Pulmonary artery endothelial cell (primary cell): Measurements from ENCODE around the gene FAM200C. TPM values are rescaled to one million over a fixed set of nuclear protein-coding genes. Genes with fewer than 3 reads are reported as not detected.

Experiments
- DNase-seq: peaks from one replicate; pipeline ENCODE4 v3.0.0-alpha.2; 2011; ENCODE audit warnings: low read depth, low spot score
- total RNA-seq: library from RNA; depleted of rRNA; stranded (reverse); fragments of >200 nt; gene quantifications from 2 replicates; pipeline ENCODE4 v1.2.3, GENCODE V29; 2014

Gene FAM200C
- total RNA-seq, 1 donor from 2014 or later = 1.9 TPM

DNA sequence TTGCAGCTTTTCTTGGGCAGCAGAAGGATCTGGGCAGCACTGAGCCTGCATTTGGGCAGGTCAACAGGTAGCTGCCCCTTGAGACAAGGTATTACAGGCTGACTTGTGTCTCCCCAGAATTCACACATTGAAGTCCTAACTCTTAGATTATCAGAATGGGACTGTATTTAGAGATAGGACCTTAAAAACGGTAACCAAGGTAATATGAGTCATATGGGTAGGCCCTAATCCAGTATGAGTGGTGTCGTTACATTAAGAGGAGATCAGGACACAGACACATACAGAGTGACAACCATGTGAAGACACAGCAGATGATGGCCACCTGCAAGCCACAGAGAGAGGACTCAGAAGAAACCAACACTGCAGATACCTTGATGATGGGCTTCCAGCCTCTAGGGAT, 32.6 kb downstream of the FAM200C start:
- DNase-seq = no peak

GRCh38 chr5:160366230-160366629, 33.6 kb downstream of the FAM200C start:
- DNase-seq = no peak

GRCh38 chr5:160363660-160364395, 36.0 kb downstream of the FAM200C start:
- DNase-seq = no peak

- no peak for DNase-seq
Measured at GRCh38 chr5:160363211-160363610, 36.6 kb downstream of the FAM200C start.

DNA sequence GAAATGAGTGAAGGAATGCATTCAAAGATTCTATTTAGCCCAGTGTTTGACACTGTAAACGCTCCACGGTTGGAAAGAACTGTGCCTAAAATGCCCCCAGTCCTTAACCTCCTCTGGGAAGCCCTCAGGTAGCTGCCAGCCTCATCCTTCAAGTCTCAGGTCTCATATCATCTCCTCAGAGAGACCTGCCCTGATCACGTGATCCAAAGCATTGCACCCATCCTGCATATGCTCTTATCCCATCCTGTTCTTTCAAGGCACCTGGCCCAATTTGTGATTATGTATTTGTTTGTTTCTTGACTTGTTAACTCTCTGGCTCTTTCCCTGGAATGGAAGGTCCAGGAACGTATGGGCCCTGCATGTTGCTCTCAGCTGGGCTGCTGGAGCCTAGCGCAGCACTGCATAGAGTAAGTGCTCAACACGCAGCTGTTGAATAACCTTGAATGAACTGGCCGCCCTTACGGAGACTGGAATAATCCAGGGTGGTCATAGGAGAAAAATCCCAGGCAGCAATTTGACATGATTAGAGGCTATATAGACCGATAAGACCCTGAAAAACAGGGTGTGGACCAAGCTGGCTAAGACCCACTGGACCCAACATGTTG, 38.1 kb downstream of the FAM200C start:
- no peak for DNase-seq

- no peak for DNase-seq
Measured at GRCh38 chr5:160360310-160360709, 39.5 kb downstream of the FAM200C start.

- DNase-seq = no peak
Measured at GRCh38 chr5:160359816-160360215, 40.0 kb downstream of the FAM200C start.

DNA sequence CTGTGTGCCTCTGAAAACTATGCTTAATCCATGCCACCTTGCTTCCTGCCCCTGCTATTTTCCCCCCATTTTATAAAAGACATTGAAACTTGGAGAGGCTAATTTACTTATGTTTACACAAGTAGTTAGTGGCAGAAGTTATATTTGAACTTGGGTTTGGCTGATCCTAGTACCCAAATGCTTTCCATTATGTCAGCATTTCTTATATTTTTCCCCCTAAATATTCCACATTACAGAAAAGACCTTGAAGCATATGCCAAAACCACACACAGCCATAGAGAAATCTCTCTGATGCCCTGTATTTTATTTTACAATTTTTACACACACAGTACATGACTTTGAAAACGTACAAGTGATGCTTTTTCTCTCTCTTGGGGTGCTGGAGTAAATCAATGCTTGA, 40.6 kb downstream of the FAM200C start:
- DNase-seq = no peak

- no peak for DNase-seq
Measured at GRCh38 chr5:160357861-160358411, 41.9 kb downstream of the FAM200C start.

DNA sequence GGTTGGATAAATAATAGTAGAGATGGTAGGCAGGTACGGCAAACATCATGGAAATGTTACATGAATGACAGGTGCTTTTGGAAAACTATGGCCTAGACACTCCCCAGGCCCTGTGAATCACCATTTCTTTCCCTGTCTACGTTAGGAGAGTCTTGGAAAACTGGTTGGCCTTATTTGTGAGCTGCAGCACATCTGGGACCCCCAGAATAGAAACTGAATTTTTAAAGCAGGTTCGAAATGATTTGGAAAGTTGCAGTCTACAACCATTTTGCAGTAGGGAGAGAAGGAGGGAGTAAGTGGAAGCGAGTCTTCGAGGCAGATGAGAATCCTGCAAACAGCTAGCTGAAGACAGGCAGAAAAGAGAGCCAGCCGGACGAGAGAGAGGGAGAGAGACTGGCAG, 42.5 kb downstream of the FAM200C start:
- DNase-seq = no peak

- DNase-seq = no peak
Measured at GRCh38 chr5:160356550-160357347, 43.1 kb downstream of the FAM200C start.

GRCh38 chr5:160354666-160355065, 45.2 kb downstream of the FAM200C start:
- no peak for DNase-seq

DNA sequence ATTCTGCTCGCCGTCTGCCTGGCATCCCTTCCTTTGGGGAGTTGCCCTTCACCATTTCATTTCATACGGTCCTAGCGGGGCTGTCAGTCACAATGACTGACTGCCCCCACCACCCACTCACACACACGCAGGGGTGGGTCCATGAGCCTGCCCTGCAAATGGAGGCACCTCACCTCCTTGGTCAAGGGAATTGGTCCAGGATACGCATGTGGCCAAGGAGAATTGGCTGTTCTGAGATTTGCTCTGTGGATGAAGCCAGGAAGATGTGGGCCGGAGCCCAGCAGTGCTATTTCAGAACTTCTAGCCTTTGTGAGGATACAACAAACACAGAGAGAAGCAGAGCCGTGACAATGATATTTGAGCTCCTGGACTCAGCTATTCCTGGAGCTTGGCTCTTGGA, 46.5 kb downstream of the FAM200C start:
- no peak for DNase-seq

DNA sequence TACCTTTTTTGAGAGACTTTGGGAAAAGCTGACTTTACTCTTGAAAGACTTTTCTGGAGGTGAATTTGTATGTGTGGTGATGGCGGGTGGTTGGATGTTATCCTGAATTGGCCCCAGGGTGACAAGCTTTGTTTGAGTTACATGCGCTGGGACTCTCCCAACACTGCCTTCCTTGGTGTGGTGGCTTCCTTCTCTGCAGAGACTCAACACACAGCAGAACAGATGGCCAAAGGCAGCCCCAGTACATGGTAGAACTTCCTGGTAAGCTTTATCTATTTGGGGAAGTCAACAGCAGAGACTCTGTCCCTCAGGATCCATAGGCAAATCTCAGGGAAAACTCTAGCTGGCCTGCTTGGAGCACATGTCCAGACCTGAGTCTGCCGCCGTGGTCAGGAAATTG, 47.5 kb downstream of the FAM200C start:
- DNase-seq = no peak

GRCh38 chr5:160349935-160350303, 49.9 kb downstream of the FAM200C start:
- DNase-seq = no peak

DNA sequence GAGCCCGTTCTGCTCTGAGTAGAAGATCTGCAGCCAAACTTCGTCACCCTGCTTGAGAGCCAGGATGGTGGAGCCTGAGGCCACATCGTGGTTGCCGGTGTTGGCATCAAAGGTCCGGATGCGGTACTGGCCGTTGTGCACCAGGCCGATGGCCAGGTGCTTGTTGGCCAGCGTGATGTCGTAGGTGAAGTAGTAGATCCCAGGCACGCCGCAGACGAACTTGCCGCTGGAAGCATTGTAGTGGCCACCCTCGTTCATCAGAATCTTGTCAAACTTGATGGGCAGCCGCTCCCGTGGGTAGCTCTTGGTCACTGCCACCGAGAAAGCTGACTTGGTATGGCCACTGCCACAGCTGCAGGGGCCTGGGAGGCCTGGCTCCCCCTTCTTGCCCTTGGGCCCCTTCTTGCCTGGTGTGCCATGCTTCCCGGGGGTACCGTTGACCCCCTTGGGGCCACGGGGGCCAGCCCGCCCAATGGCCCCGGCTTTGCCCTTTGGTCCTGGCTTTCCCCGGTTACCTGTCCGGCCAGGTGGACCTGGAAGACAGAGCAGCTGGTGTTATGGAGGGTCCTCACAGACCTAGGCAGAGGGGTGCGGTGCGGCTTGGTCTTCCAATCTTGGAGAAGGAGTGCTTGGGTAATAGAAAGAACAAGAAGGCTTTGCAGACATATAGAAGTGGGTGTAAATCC, 50.5 kb downstream of the FAM200C start:
- no peak for DNase-seq

DNA sequence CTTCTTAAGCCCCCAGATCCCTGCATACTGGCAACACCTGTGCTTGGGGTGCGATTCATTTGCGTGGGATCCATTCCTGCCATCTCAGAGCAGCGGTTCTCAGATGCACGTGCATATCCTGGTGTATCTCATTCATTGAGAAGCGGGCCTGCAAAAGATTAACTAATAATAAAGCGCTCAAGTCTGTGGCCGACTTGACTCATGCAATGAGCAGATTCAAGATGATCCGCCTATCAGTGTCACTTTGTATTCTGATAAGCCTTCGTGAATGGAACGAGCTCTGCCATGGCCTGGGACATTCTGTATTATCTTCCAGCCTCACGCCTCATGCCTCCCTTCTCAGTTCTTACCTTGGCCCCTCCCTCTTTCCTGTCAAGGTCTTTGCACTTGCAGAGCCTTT, 51.8 kb downstream of the FAM200C start:
- DNase-seq = no peak

- DNase-seq = no peak
Measured at GRCh38 chr5:160347448-160347847, 52.4 kb downstream of the FAM200C start.
